Activated naive CD8-positive, alpha-beta T cell treated with anti-CD3 and anti-CD28 coated beads for 36 hours (primary cell): Measurements from ENCODE around the gene SLIT1. TPM values are rescaled to one million over a fixed set of nuclear protein-coding genes. Genes with fewer than 3 reads are reported as not detected.
A peak's percentile ranks its signal among the peaks of the same experiment; 100 is the strongest.

Experiments
- DNase-seq: peaks from one replicate; pipeline ENCODE4 v3.0.0; 2021
- H3K27ac Mint-ChIP-seq: one replicate; pipeline ENCODE4 v1.8.0; 2022; ENCODE audit warnings: mild to moderate bottlenecking, moderate library complexity, mixed read lengths
- H3K27me3 Mint-ChIP-seq: one replicate; pipeline ENCODE4 v1.8.0; 2022; ENCODE audit warnings: mild to moderate bottlenecking, mixed read lengths
- H3K36me3 Mint-ChIP-seq: one replicate; pipeline ENCODE4 v1.8.0; 2021; ENCODE audit warnings: mild to moderate bottlenecking, mixed read lengths
- H3K4me1 Mint-ChIP-seq: one replicate; pipeline ENCODE4 v1.8.0; 2021; ENCODE audit warnings: mixed read lengths
- H3K4me3 Mint-ChIP-seq: one replicate; pipeline ENCODE4 v1.8.0; 2022; ENCODE audit warnings: mild to moderate bottlenecking, moderate library complexity, mixed read lengths
- H3K9me3 Mint-ChIP-seq: one replicate; pipeline ENCODE4 v1.8.0; 2022; ENCODE audit warnings: mixed read lengths
- total RNA-seq, 2 experiments: library from RNA; stranded (reverse); gene quantifications; one replicate each; pipeline ENCODE4 v1.2.3, GENCODE V29; 2021

The SLIT1 gene
- total RNA-seq, 2 experiments from 2014 or later: 0.08 to 0.27 TPM

- no peak for DNase-seq
- Mint-ChIP-seq H3K9me3 (no peaks in the 10 kb centered on the region), H3K4me1 (peaks cover 3% of the 10 kb centered on the region), H3K36me3 (no peaks in the 10 kb centered on the region), H3K27me3 (peaks cover 70% of the 10 kb centered on the region), H3K4me3 (peak overlapping the region; percentile 47), H3K27ac (no peak overlapping the region)
Observed at GRCh38 chr10:97184971-97185325, 811 bp downstream of the SLIT1 start.

GRCh38 chr10:97183314-97183713 is 2.4 kb downstream of the SLIT1 start:
- Mint-ChIP-seq H3K9me3 (no peaks in the 10 kb centered on the region), H3K4me3 (no peak overlapping the region), H3K27ac (no peak overlapping the region), H3K27me3 (peaks cover 73% of the 10 kb centered on the region), H3K36me3 (no peaks in the 10 kb centered on the region), H3K4me1 (peaks cover 3% of the 10 kb centered on the region)
- no peak for DNase-seq

GRCh38 chr10:97182288-97182990 is 3.3 kb downstream of the SLIT1 start:
- H3K4me3 Mint-ChIP-seq: no peak overlapping the region
- peaks cover 3% of the 10 kb centered on the region for H3K4me1 Mint-ChIP-seq
- no peak overlapping the region for H3K27ac Mint-ChIP-seq
- no peaks in the 10 kb centered on the region for H3K9me3 Mint-ChIP-seq
- H3K27me3 Mint-ChIP-seq: peaks cover 66% of the 10 kb centered on the region
- DNase-seq: no peak
- no peaks in the 10 kb centered on the region for H3K36me3 Mint-ChIP-seq

GRCh38 chr10:97180986-97181385 is 4.8 kb downstream of the SLIT1 start:
- H3K27ac Mint-ChIP-seq: no peak overlapping the region
- no peaks in the 10 kb centered on the region for H3K36me3 Mint-ChIP-seq
- no peak for DNase-seq
- H3K9me3 Mint-ChIP-seq: no peaks in the 10 kb centered on the region
- H3K27me3 Mint-ChIP-seq: peaks cover 52% of the 10 kb centered on the region
- H3K4me3 Mint-ChIP-seq: no peak overlapping the region
- H3K4me1 Mint-ChIP-seq: peaks cover 3% of the 10 kb centered on the region

- Mint-ChIP-seq H3K27ac (no peak overlapping the region), H3K27me3 (peaks cover 48% of the 10 kb centered on the region), H3K4me3 (no peak overlapping the region)
Observed at GRCh38 chr10:97180363-97180755, 5.4 kb downstream of the SLIT1 start.

GRCh38 chr10:97179731-97180362 is 5.9 kb downstream of the SLIT1 start:
- H3K27ac Mint-ChIP-seq: no peak overlapping the region
- peaks cover 1% of the 10 kb centered on the region for H3K4me1 Mint-ChIP-seq
- peak; percentile 15 for DNase-seq
- H3K4me3 Mint-ChIP-seq: no peak overlapping the region
- peaks cover 45% of the 10 kb centered on the region for H3K27me3 Mint-ChIP-seq
- H3K36me3 Mint-ChIP-seq: no peaks in the 10 kb centered on the region
- no peaks in the 10 kb centered on the region for H3K9me3 Mint-ChIP-seq

More at GRCh38 chr10:97180363-97180755, 5.4 kb downstream of the SLIT1 start:
- Mint-ChIP-seq H3K9me3 (no peaks in the 10 kb centered on the region), H3K36me3 (no peaks in the 10 kb centered on the region), H3K4me1 (peaks cover 3% of the 10 kb centered on the region)
- DNase-seq: no peak

- Mint-ChIP-seq H3K36me3 (no peaks in the 10 kb centered on the region), H3K4me1 (no peaks in the 10 kb centered on the region), H3K4me3 (no peak overlapping the region), H3K27ac (no peak overlapping the region), H3K27me3 (peaks cover 40% of the 10 kb centered on the region), H3K9me3 (no peaks in the 10 kb centered on the region)
- no peak for DNase-seq
Observed at GRCh38 chr10:97179311-97179710, 6.4 kb downstream of the SLIT1 start.

- H3K4me3 Mint-ChIP-seq: no peak overlapping the region
- H3K9me3 Mint-ChIP-seq: no peaks in the 10 kb centered on the region
- DNase-seq: no peak
- H3K27ac Mint-ChIP-seq: no peak overlapping the region
- peaks cover 27% of the 10 kb centered on the region for H3K27me3 Mint-ChIP-seq
- H3K36me3 Mint-ChIP-seq: no peaks in the 10 kb centered on the region
- no peaks in the 10 kb centered on the region for H3K4me1 Mint-ChIP-seq
Observed at GRCh38 chr10:97178074-97178473, 7.7 kb downstream of the SLIT1 start.

- no peaks in the 10 kb centered on the region for H3K36me3 Mint-ChIP-seq
- H3K27me3 Mint-ChIP-seq: peaks cover 20% of the 10 kb centered on the region
- H3K4me3 Mint-ChIP-seq: no peak overlapping the region
Observed at GRCh38 chr10:97176226-97176625, 9.5 kb downstream of the SLIT1 start.

GRCh38 chr10:97175586-97175985 is 10.2 kb downstream of the SLIT1 start:
- no peaks in the 10 kb centered on the region for H3K36me3 Mint-ChIP-seq
- no peak for DNase-seq
- H3K4me3 Mint-ChIP-seq: no peak overlapping the region
- H3K9me3 Mint-ChIP-seq: no peaks in the 10 kb centered on the region
- H3K27ac Mint-ChIP-seq: no peak overlapping the region
- H3K27me3 Mint-ChIP-seq: peaks cover 23% of the 10 kb centered on the region
- no peaks in the 10 kb centered on the region for H3K4me1 Mint-ChIP-seq

More at GRCh38 chr10:97176226-97176625, 9.5 kb downstream of the SLIT1 start:
- Mint-ChIP-seq H3K4me1 (no peaks in the 10 kb centered on the region), H3K27ac (no peak overlapping the region), H3K9me3 (no peaks in the 10 kb centered on the region)
- no peak for DNase-seq

GRCh38 chr10:97174941-97175340 is 10.8 kb downstream of the SLIT1 start:
- Mint-ChIP-seq H3K4me1 (no peaks in the 10 kb centered on the region), H3K9me3 (no peaks in the 10 kb centered on the region), H3K4me3 (no peak overlapping the region), H3K27me3 (peaks cover 16% of the 10 kb centered on the region), H3K27ac (no peak overlapping the region), H3K36me3 (no peaks in the 10 kb centered on the region)
- DNase-seq: no peak

- DNase-seq: no peak
- H3K27ac Mint-ChIP-seq: no peak overlapping the region
- H3K36me3 Mint-ChIP-seq: no peaks in the 10 kb centered on the region
- H3K9me3 Mint-ChIP-seq: no peaks in the 10 kb centered on the region
- peaks cover 11% of the 10 kb centered on the region for H3K27me3 Mint-ChIP-seq
- H3K4me3 Mint-ChIP-seq: no peak overlapping the region
- no peaks in the 10 kb centered on the region for H3K4me1 Mint-ChIP-seq
Observed at GRCh38 chr10:97174276-97174775, 11.4 kb downstream of the SLIT1 start.

GRCh38 chr10:97173036-97173435 is 12.7 kb downstream of the SLIT1 start:
- no peaks in the 10 kb centered on the region for H3K36me3 Mint-ChIP-seq
- DNase-seq: no peak
- H3K27ac Mint-ChIP-seq: no peak overlapping the region
- H3K9me3 Mint-ChIP-seq: no peaks in the 10 kb centered on the region
- H3K4me3 Mint-ChIP-seq: no peak overlapping the region
- no peaks in the 10 kb centered on the region for H3K4me1 Mint-ChIP-seq
- peaks cover 5% of the 10 kb centered on the region for H3K27me3 Mint-ChIP-seq

GRCh38 chr10:97171001-97171400 is 14.8 kb downstream of the SLIT1 start:
- Mint-ChIP-seq H3K4me3 (no peak overlapping the region), H3K27me3 (peaks cover 5% of the 10 kb centered on the region), H3K27ac (no peak overlapping the region)

GRCh38 chr10:97169911-97170693 is 15.7 kb downstream of the SLIT1 start:
- no peak overlapping the region for H3K4me3 Mint-ChIP-seq
- no peaks in the 10 kb centered on the region for H3K9me3 Mint-ChIP-seq
- no peak for DNase-seq
- no peaks in the 10 kb centered on the region for H3K4me1 Mint-ChIP-seq
- H3K36me3 Mint-ChIP-seq: no peaks in the 10 kb centered on the region
- peaks cover 5% of the 10 kb centered on the region for H3K27me3 Mint-ChIP-seq
- H3K27ac Mint-ChIP-seq: no peak overlapping the region

More at GRCh38 chr10:97171001-97171400, 14.8 kb downstream of the SLIT1 start:
- Mint-ChIP-seq H3K9me3 (no peaks in the 10 kb centered on the region), H3K36me3 (no peaks in the 10 kb centered on the region), H3K4me1 (no peaks in the 10 kb centered on the region)
- DNase-seq: no peak
